GM18951 (cell line): ENCODE data around the gene MYO9A.
"Not testable (repeated sequence)": the region's sequence is repeated elsewhere in the genome, so short reads cannot be mapped to it uniquely, and the experiment has no call there.

ENCODE experiments used
- POLR2A ChIP-seq: IDR thresholded peaks from 4 replicates; pipeline ENCODE4 v1.6.1; 2011; ENCODE audit warnings: mild to moderate bottlenecking; ENCODE audit not compliant: insufficient read length, insufficient read depth; ENCODE audit errors: extremely low read depth
- in situ Hi-C: fragments of 300-500 bp; cut with MboI; formaldehyde crosslinking; loops from one replicate; pipeline ENCODE4 v1.12.0; 2022; ENCODE audit warnings: low sequenced_read_pairs, mixed read lengths, inconsistent platforms; ENCODE audit not compliant: unreplicated experiment

Gene MYO9A

GRCh38 chr15:72092691-72093090 lies 25.3 kb downstream of the MYO9A start:
- no peak for TF ChIP-seq POLR2A
- in situ Hi-C loops, result no loop called here

GRCh38 chr15:72092006-72092405 lies 25.9 kb downstream of the MYO9A start:
- TF ChIP-seq POLR2A, result no peak
- in situ Hi-C loops, result no loop called here

DNA sequence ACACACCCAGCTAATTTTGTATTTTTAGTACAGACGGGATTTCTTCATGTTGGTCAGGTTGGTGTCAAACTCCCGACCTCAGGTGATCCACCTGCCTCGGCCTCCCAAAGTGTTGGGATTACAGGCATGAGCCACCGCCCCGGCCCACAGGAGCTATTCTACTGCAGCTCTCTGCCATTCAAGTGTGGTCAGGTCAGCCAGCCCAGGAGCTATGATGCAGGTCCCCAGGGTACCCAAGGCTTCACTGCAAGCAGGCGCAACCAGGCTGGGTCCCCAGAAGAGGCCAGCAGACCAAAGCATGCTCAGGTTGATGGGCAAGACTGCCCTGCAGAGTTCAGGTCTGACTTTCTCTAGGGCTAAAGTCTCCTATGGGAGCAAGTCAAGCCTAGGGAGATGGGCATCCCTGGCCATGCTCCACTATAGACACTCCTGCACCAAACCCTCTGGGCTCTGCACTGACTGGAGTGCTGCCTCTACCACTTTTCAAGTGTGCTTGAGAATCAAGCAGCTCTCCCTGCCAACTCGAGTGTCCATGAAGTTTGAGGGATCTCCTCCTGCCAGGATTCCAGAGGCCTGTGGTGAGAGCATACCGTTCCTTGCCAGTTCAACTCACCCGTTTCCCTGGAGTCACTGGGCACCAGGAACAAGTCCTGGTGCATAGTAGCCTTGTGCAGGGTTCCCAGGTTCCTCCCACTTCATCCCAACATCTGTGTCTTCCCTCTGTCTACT lies 30.9 kb downstream of the MYO9A start:
- in situ Hi-C loops, result no loop called here
- no peak for TF ChIP-seq POLR2A

DNA sequence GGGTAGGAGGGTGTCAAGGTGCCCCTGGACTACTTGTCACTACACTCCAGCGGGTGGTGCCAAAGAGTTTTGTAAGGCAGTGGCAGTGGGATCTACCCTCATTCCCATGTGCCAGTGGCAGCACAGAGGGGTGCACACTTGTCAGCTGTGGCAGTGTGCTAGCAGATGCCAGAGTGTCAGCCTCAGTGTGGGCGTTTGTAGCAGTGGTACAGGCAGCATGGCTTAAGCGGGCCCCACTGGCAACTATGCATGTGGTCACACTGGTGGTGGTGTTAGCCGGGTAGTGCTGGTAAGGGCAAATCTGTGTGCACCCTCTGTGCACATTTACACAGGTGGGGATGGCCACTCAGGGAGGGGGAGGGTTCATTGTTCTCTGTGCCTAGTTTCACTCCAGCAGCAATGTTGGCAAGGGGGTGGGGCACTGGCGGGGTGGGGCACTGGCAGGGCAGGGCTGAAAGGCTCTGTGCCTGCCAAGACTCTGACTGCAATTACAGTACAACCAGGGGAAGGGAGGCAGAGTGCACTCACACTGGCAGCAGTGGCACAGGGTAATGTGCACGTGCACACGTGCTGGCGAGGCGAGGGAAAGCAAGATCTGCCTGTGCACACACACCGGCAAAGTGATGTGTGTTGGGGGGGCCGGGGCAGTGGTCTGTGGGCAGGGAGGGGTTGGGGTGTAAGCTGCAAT lies 31.8 kb downstream of the MYO9A start:
- no peak for TF ChIP-seq POLR2A
- in situ Hi-C loops, result no loop called here

DNA sequence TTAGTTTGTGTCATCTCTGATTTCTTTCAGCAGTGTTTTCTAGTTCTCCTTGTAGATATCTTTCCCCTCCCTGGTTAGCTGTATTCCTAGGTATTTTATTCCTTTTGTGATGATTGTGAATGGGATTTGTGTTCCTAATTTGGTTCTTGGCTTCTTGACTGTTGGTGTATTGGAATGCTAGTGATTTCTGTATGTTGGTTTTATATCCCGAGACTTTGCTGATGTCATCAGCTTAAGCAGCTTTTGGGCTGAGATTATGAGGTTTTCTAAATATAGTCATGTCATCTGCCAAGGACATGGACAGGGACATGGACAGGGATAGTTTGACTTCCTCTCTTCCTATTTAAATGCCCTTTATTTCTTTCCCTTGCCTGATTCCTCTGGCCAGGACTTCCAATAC lies 35.8 kb downstream of the MYO9A start:
- in situ Hi-C loops, result no loop called here
- TF ChIP-seq POLR2A, result no peak

DNA sequence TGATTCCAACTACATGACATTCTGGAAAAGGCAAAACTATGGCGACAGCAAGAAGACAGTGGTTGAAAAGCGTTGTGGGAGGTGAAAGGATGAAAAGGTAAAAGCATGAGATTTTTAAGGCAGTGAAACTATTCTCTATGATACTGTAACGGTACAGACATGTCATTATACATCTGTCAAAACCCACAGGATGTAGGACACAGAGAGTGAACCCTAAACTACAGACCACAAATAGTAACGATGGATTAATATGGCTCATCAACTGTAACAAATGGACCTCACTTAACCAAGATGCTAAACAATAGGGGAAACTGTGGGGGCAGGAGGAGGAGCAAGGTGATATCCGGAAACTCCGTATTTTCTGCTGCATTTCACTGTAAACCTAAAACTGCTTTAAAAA lies 39.1 kb downstream of the MYO9A start:
- in situ Hi-C loops, result no loop called here
- TF ChIP-seq POLR2A, result no peak

- in situ Hi-C loops, result no loop called here
- TF ChIP-seq POLR2A, result no peak
These were observed 40.0 kb downstream of the MYO9A start for GRCh38 chr15:72077950-72078349.

- in situ Hi-C loops, result no loop called here
- no peak for TF ChIP-seq POLR2A
These were observed 43.5 kb downstream of the MYO9A start for GRCh38 chr15:72074335-72075060.

GRCh38 chr15:72071448-72071825 lies 46.5 kb downstream of the MYO9A start:
- in situ Hi-C loops, result not testable (repeated sequence)

- in situ Hi-C loops, result no loop called here
- TF ChIP-seq POLR2A, result no peak
These were observed 47.0 kb downstream of the MYO9A start for GRCh38 chr15:72070817-72071447.

DNA sequence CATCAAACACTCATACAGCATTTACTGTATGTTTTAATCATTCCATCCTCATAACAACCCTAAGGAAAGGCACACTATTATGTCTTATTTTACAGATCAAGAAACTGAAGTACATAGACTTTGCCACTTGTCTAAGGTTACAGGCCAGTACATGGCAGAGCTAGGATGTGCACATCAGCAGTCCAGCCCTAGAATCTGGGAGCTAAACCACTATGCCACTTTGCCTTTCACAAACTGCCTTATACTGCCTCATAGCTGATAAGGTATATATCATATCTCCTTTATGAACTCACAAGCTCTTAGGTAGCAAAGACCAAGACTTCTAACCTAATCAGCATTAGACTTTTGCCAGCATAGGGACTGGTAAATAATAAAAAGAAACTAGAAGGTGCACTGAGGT lies 49.1 kb downstream of the MYO9A start:
- in situ Hi-C loops, result no loop called here
- no peak for TF ChIP-seq POLR2A

DNA sequence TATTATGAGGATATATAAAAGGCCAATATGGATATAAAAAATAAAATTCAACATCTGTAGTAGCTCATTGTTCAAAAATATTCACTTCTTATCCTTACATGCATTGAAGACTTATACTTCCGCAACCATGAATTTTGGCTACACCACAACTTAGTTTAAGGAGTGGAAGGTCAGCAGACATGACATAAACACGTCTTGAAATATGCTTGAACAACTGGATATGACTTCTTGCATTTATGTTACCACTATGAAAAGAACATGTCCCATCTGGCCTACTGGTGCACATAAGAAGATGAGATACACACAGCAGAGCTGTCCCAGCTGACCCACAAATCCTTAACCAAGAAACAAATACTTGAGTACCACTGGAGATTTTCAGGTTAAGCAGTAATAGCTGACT lies 52.1 kb downstream of the MYO9A start:
- in situ Hi-C loops, result no loop called here
- TF ChIP-seq POLR2A, result no peak

GRCh38 chr15:72063186-72063585 lies 54.8 kb downstream of the MYO9A start:
- in situ Hi-C loops, result no loop called here
- TF ChIP-seq POLR2A, result no peak
